Sigmoid colon (tissue), 7 donors: ENCODE measurements around the gene RNF19B. TPM values are rescaled to one million over a fixed set of nuclear protein-coding genes. Genes with fewer than 3 reads are reported as not detected.

Experiments
- DNase-seq: peaks from one replicate; pipeline ENCODE4 v3.0.0-alpha.2; 2019
- H3K27ac ChIP-seq, 4 donors: fragments of 200-600 bp; sonication (generic); one replicate each; pipeline ENCODE4 v1.5.1; 2016 to 2019; ENCODE audit warnings: mild to moderate bottlenecking in 1 of 4
- H3K27me3 ChIP-seq, 3 donors: fragments of 200-600 bp; sonication (generic); one replicate each; pipeline ENCODE4 v1.5.1; 2019; ENCODE audit warnings: mild to moderate bottlenecking in 1 of 3
- H3K36me3 ChIP-seq, 4 donors: fragments of 200-600 bp; sonication (generic); one replicate each; pipeline ENCODE4 v1.5.1; 2016 to 2019
- H3K4me1 ChIP-seq, 4 donors: fragments of 200-600 bp; sonication (generic); one replicate each; pipeline ENCODE4 v1.5.1; 2017 to 2019
- H3K4me3 ChIP-seq, 4 donors: fragments of 200-600 bp; sonication (generic); one replicate each; pipeline ENCODE4 v1.5.1; 2017 to 2019; ENCODE audit warnings: mild to moderate bottlenecking in 2 of 4, moderate library complexity in 1 of 4
- H3K9me3 ChIP-seq, 4 donors: fragments of 200-600 bp in 3 of 4; sonication (generic) in 3 of 4; one replicate each; pipeline versions ENCODE4 v1.5.1 to v1.6.1; 2013 to 2019
- EP300 ChIP-seq, 4 donors: sonication (generic); formaldehyde crosslinking; IDR thresholded peaks; one replicate each; pipeline ENCODE4 v1.6.1; 2017; ENCODE audit warnings: antibody characterized with exemption in 4 of 4
- POLR2A ChIP-seq, 2 donors: fragments of 450-650 bp; IDR thresholded peaks; one replicate each; pipeline ENCODE4 v1.6.1; 2016; ENCODE audit warnings: antibody characterized with exemption in 2 of 2, mild to moderate bottlenecking in 2 of 2, moderate library complexity in 2 of 2
- POLR2AphosphoS5 ChIP-seq, 4 donors: sonication (generic); formaldehyde crosslinking; IDR thresholded peaks; one replicate each; pipeline ENCODE4 v1.6.1; 2017; ENCODE audit warnings: antibody characterized with exemption in 4 of 4
- WGBS, 2 donors: extraction: QIAGEN DNeasy Blood & Tissue Kit; methylation state at CpG; one replicate each; pipeline ENCODE4 v1.1.7; 2013; 5-methylcytosine and 5-hydroxymethylcytosine counted together
- intact Hi-C: fragments of 100-400 bp; cut with DNase I; formaldehyde crosslinking; loops from one replicate; pipeline ENCODE4 v1.15.1; 2023
- polyA plus RNA-seq, 3 donors: library from polyadenylated mRNA; stranded (reverse); fragments of 200-250 nt; gene quantifications; one replicate each; pipeline ENCODE4 v1.2.3, GENCODE V29; 2013
- total RNA-seq, 4 donors: library from RNA; depleted of rRNA; stranded (reverse); fragments of >200 nt; gene quantifications; one replicate each; pipeline ENCODE4 v1.1.0, GENCODE V29; 2016
- TF ChIP-seq, protein P1 (sequence below), 4 experiments: fragments of 450-650 bp in 3 of 4; fragments of 200-600 bp in 1 of 4; IDR thresholded peaks; one replicate each; pipeline ENCODE4 v1.5.1; 2016 to 2019; ENCODE audit warnings: antibody characterized with exemption in 4 of 4, mild to moderate bottlenecking in 3 of 4, moderate library complexity in 2 of 4
- donor health status: healthy with polysubstance abuse.
- donor health status: Bipolar disorder and iron deficiency.
- donor health status: healthy.

Gene RNF19B
- total RNA-seq (10 to 100 TPM; 14.5 to 28.9 (median 21.6) TPM), polyA plus RNA-seq (10 to 100 TPM; 43.2 to 50.7 (median 46.7) TPM)

GRCh38 chr1:32964461-32965250, at the start of gene RNF19B:
RNF19B (minus strand) TSS chr1:32964809; CDS start chr1:32964685, 124 bp downstream.
- peaks cover 0 to 37% (median 33%) of the 10 kb centered on the region in 4 donors for H3K4me1 ChIP-seq
- DNase-seq = peak; percentile 98
- no peaks in the 10 kb centered on the region for H3K27me3 ChIP-seq
- H3K4me3 ChIP-seq = peak within 1 kb of the TSS; percentile 73 to 92 (median 90)
- peak within 1 kb of the TSS; percentile 95 to 99 (median 96) for H3K27ac ChIP-seq
- H3K36me3 ChIP-seq = no peaks in the 10 kb centered on the region
- no peaks in the 10 kb centered on the region for H3K9me3 ChIP-seq
- WGBS, 2 donors = 1% methylated on average over 83 of the region's 83 CpGs
- peak; percentile 80 to 91 for TF ChIP-seq POLR2A (IDR thresholded peaks at IDR 0.05)
- TF ChIP-seq, protein P1, sequence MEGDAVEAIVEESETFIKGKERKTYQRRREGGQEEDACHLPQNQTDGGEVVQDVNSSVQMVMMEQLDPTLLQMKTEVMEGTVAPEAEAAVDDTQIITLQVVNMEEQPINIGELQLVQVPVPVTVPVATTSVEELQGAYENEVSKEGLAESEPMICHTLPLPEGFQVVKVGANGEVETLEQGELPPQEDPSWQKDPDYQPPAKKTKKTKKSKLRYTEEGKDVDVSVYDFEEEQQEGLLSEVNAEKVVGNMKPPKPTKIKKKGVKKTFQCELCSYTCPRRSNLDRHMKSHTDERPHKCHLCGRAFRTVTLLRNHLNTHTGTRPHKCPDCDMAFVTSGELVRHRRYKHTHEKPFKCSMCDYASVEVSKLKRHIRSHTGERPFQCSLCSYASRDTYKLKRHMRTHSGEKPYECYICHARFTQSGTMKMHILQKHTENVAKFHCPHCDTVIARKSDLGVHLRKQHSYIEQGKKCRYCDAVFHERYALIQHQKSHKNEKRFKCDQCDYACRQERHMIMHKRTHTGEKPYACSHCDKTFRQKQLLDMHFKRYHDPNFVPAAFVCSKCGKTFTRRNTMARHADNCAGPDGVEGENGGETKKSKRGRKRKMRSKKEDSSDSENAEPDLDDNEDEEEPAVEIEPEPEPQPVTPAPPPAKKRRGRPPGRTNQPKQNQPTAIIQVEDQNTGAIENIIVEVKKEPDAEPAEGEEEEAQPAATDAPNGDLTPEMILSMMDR (IDR thresholded peaks at IDR 0.05) = peak in 2 of 4 experiments; percentile 15 to 32
- TF ChIP-seq EP300 (IDR thresholded peaks at IDR 0.05) = peak in 1 of 4 donors; percentile 25
- TF ChIP-seq POLR2AphosphoS5 (IDR thresholded peaks at IDR 0.05) = peak; percentile 99 to 100 (median 99)
- intact Hi-C loops = loop anchor here (5.0 kb wide), 2 partner anchors 43 to 62 kb away; partner anchors contain the start of gene TMEM54

- H3K9me3 ChIP-seq = no peaks in the 10 kb centered on the region
- no peaks in the 10 kb centered on the region for H3K27me3 ChIP-seq
- no peak for DNase-seq
- H3K36me3 ChIP-seq = peaks cover 10 to 54% (median 29%) of the 10 kb centered on the region in 4 donors
- peaks cover 0 to 36% (median 26%) of the 10 kb centered on the region in 4 donors for H3K4me1 ChIP-seq
- TF ChIP-seq, protein P1 (IDR thresholded peaks at IDR 0.05) = no peak
- TF ChIP-seq POLR2A (IDR thresholded peaks at IDR 0.05) = no peak
- TF ChIP-seq EP300 (IDR thresholded peaks at IDR 0.05) = no peak
- TF ChIP-seq POLR2AphosphoS5 (IDR thresholded peaks at IDR 0.05) = no peak
- WGBS, 2 donors = 17 to 65% methylated on average over 1 of the region's 1 CpG
- H3K27ac ChIP-seq = no peak overlapping the region
- intact Hi-C loops = no loop called here
- no peak overlapping the region for H3K4me3 ChIP-seq
These were observed 49.2 kb upstream of the RNF19B start for GRCh38 chr1:33013791-33014190.

DNA sequence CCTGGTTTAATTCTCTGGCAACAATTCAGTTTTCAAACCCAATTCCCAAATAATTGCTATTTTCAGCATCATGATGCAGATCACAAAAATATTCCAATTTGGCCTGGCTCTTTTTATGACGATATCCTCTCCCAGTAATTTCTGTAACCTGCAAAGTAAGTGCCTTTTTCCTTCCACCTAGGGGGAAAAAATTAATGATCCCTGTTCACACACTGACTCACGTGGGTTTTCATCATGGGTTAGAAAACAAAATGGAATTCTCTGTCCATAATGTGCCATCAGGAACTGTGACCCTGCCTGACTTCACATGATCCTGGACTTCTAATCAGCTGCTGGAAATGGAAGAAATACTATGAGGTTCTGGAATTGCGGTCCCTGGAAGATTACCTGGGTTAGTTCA, 47.6 kb upstream of the RNF19B start:
- TF ChIP-seq, protein P1 (IDR thresholded peaks at IDR 0.05) = no peak
- TF ChIP-seq EP300 (IDR thresholded peaks at IDR 0.05) (no peak), POLR2AphosphoS5 (IDR thresholded peaks at IDR 0.05) (no peak), POLR2A (IDR thresholded peaks at IDR 0.05) (no peak)
- H3K9me3 ChIP-seq = no peaks in the 10 kb centered on the region
- DNase-seq = no peak
- no peaks in the 10 kb centered on the region for H3K27me3 ChIP-seq
- peaks cover 10 to 52% (median 21%) of the 10 kb centered on the region in 4 donors for H3K36me3 ChIP-seq
- 85 to 86% methylated on average over 3 of the region's 3 CpGs for WGBS, 2 donors
- H3K27ac ChIP-seq = peak overlapping the region; percentile 63 to 80 (median 75)
- H3K4me1 ChIP-seq = peaks cover 0 to 45% (median 27%) of the 10 kb centered on the region in 4 donors
- intact Hi-C loops = no loop called here
- H3K4me3 ChIP-seq = no peak overlapping the region

GRCh38 chr1:33010932-33011731, 46.5 kb upstream of the RNF19B start:
- H3K27me3 ChIP-seq = no peaks in the 10 kb centered on the region
- peaks cover 0 to 45% (median 27%) of the 10 kb centered on the region in 4 donors for H3K4me1 ChIP-seq
- peak overlapping the region; percentile 63 to 80 (median 75) for H3K27ac ChIP-seq
- H3K9me3 ChIP-seq = no peaks in the 10 kb centered on the region
- TF ChIP-seq, protein P1 (IDR thresholded peaks at IDR 0.05) = no peak
- TF ChIP-seq EP300 (IDR thresholded peaks at IDR 0.05) = peak in 2 of 4 donors; percentile 54 to 78
- TF ChIP-seq POLR2AphosphoS5 (IDR thresholded peaks at IDR 0.05) = peak; percentile 40 to 94 (median 69)
- no peak for TF ChIP-seq POLR2A (IDR thresholded peaks at IDR 0.05)
- WGBS, 2 donors = 62 to 64% methylated on average over 5 of the region's 5 CpGs
- H3K36me3 ChIP-seq = peaks cover 10 to 49% (median 21%) of the 10 kb centered on the region in 4 donors
- DNase-seq = peak; percentile 78
- no peak overlapping the region for H3K4me3 ChIP-seq
- intact Hi-C loops = no loop called here
